ENCODE data around the gene METRNL.

- TF ChIP-seq REST (IDR thresholded peaks at IDR 0.05; ENCODE audit: insufficient read depth in 1 of 2, low read depth in 2 of 2, low read length in 2 of 2) = no peak
- no peak for TF ChIP-seq POLR2AphosphoS5 (IDR thresholded peaks at IDR 0.05; ENCODE audit: low read depth, low read length)
- no peak for TF ChIP-seq SIN3A (IDR thresholded peaks at IDR 0.05; ENCODE audit: borderline replicate concordance, insufficient read depth, low read length)
These were observed 9.9 kb upstream of the METRNL start for GRCh38 chr17:83069571-83069906.
